ENCODE data around the gene UBL4B. TPM values are rescaled to one million over a fixed set of nuclear protein-coding genes. Genes with fewer than 3 reads are reported as not detected.

The UBL4B gene
- total RNA-seq, 1 experiment from 2014 or later: not detected

DNA sequence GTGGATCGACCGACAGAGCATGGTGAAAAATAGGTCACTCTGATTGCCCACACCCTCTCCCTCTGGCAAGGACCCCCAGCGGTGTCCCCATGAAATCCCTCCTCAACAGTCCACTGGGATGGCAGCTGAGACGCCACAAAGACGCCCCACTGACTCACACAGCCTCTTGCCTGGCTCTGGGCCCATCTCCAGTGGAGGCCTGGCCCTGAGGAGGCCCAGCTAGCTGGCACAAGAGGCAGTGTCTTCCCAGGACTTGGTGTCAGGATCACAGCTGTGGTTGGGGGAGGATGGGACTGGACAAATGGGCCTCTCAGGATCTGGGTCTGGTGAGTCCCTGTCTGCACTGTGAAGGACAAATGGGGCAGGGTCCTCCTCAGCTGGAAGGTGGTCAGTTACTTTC lies 46.4 kb upstream of the UBL4B start:
- Mint-ChIP-seq H3K9me3 (ENCODE audit: low read depth, unreplicated experiment) (no peaks in the 10 kb centered on the region), H3K27ac (ENCODE audit: unreplicated experiment) (no peak overlapping the region), H3K27me3 (ENCODE audit: unreplicated experiment) (no peaks in the 10 kb centered on the region), H3K36me3 (ENCODE audit: insufficient read depth, unreplicated experiment) (no peaks in the 10 kb centered on the region), H3K4me1 (ENCODE audit: low read depth, unreplicated experiment) (no peaks in the 10 kb centered on the region), H3K4me3 (ENCODE audit: low read depth, unreplicated experiment) (no peak overlapping the region)
- no peak for TF ChIP-seq CTCF (IDR thresholded peaks at IDR 0.05; ENCODE audit: unreplicated experiment)
- no peak for DNase-seq
- intact Hi-C loops (cut with micrococcal nuclease; ENCODE audit: unreplicated experiment): no loop called here
- CTCF ChIA-PET: no interaction called here
- BruUV-seq (replicated peaks): no TSS peak

DNA sequence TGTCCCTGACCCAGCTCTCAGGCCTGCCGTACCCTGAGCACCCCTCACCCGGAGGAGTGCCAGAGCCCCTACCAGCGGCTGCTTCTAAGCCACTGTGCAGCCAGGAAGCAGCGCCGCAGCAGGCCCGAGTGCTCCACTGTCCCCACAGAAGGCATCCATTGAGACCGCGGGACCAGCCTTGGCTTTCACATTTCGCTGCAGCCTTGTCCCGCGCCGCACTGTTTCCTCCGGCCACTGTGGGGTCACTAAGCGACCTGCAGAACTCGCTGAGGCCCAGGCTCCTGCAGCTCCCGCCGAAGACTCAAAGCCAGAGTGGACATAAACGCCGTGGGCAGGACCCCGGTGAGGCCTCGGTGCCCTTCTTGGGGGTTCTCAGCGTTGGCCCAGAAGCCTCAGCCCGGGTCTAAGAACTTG lies 44.8 kb upstream of the UBL4B start:
- no peak for DNase-seq
- no peaks in the 10 kb centered on the region for H3K4me1 Mint-ChIP-seq (ENCODE audit: low read depth, unreplicated experiment)
- intact Hi-C loops (cut with micrococcal nuclease; ENCODE audit: unreplicated experiment): no loop called here
- BruUV-seq (replicated peaks): no TSS peak
- no peak overlapping the region for H3K27ac Mint-ChIP-seq (ENCODE audit: unreplicated experiment)
- no peak overlapping the region for H3K4me3 Mint-ChIP-seq (ENCODE audit: low read depth, unreplicated experiment)
- no peak for TF ChIP-seq CTCF (IDR thresholded peaks at IDR 0.05; ENCODE audit: unreplicated experiment)
- CTCF ChIA-PET: no interaction called here
- no peaks in the 10 kb centered on the region for H3K36me3 Mint-ChIP-seq (ENCODE audit: insufficient read depth, unreplicated experiment)
- no peaks in the 10 kb centered on the region for H3K9me3 Mint-ChIP-seq (ENCODE audit: low read depth, unreplicated experiment)
- no peaks in the 10 kb centered on the region for H3K27me3 Mint-ChIP-seq (ENCODE audit: unreplicated experiment)

DNA sequence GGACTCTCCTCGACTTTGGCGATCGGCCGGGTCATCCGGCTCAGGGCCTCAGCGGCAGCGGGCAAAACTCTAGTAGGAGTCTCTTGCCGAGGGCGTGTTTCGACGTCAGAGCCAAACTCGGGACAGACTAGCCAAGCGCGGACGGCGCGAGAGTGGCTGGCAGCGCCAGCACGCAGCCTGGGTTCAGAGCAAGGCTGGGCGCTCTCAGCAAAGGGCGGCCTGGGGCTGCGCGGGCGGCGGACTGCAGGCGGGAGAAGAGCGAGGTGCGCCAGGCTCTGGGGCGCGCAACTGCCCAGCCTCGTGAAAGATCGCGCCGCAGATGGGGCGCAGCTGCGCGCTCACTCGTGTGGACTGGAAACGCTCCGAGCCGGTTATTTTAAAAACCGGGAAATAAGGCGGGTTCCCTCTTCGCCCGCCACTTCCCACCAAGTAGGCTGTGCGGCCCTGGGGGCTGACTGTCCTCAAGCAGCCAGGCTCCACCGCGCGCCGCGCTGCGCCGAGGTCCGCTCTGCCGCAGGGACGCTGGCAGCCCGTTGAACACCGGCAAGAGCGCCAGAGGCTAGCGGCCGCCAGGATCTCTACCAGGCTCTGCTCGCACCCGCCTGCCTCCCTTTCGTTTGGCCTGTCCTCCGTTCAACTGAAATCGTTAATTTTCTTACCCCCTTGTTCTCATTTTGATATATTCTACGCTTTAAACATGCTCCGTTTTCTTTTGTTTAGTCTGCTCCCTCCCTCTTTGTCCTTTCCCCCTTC lies 44.2 kb upstream of the UBL4B start:
- CTCF ChIA-PET: no interaction called here
- H3K9me3 Mint-ChIP-seq (ENCODE audit: low read depth, unreplicated experiment): no peaks in the 10 kb centered on the region
- H3K36me3 Mint-ChIP-seq (ENCODE audit: insufficient read depth, unreplicated experiment): no peaks in the 10 kb centered on the region
- BruUV-seq (replicated peaks): no TSS peak
- no peak overlapping the region for H3K4me3 Mint-ChIP-seq (ENCODE audit: low read depth, unreplicated experiment)
- H3K27ac Mint-ChIP-seq (ENCODE audit: unreplicated experiment): no peak overlapping the region
- H3K27me3 Mint-ChIP-seq (ENCODE audit: unreplicated experiment): no peaks in the 10 kb centered on the region
- intact Hi-C loops (cut with micrococcal nuclease; ENCODE audit: unreplicated experiment): no loop called here
- TF ChIP-seq CTCF (IDR thresholded peaks at IDR 0.05; ENCODE audit: unreplicated experiment): no peak
- no peak for DNase-seq
- H3K4me1 Mint-ChIP-seq (ENCODE audit: low read depth, unreplicated experiment): no peaks in the 10 kb centered on the region

GRCh38 chr1:110068646-110069403 lies 43.4 kb upstream of the UBL4B start:
- no peaks in the 10 kb centered on the region for H3K4me1 Mint-ChIP-seq (ENCODE audit: low read depth, unreplicated experiment)
- intact Hi-C loops (cut with micrococcal nuclease; ENCODE audit: unreplicated experiment): no loop called here
- no peak overlapping the region for H3K27ac Mint-ChIP-seq (ENCODE audit: unreplicated experiment)
- CTCF ChIA-PET: no interaction called here
- no peak overlapping the region for H3K4me3 Mint-ChIP-seq (ENCODE audit: low read depth, unreplicated experiment)
- no peak for DNase-seq
- no peaks in the 10 kb centered on the region for H3K36me3 Mint-ChIP-seq (ENCODE audit: insufficient read depth, unreplicated experiment)
- TF ChIP-seq CTCF (IDR thresholded peaks at IDR 0.05; ENCODE audit: unreplicated experiment): no peak
- no peaks in the 10 kb centered on the region for H3K9me3 Mint-ChIP-seq (ENCODE audit: low read depth, unreplicated experiment)
- no TSS peak for BruUV-seq (replicated peaks)
- no peaks in the 10 kb centered on the region for H3K27me3 Mint-ChIP-seq (ENCODE audit: unreplicated experiment)
